Measurements from ENCODE around the gene AKAP13. TPM values are rescaled to one million over a fixed set of nuclear protein-coding genes. Genes with fewer than 3 reads are reported as not detected.

AKAP13 gene
- total RNA-seq, 3 donors from 2014 or later: 198 to 331 (median 259) TPM

DNA sequence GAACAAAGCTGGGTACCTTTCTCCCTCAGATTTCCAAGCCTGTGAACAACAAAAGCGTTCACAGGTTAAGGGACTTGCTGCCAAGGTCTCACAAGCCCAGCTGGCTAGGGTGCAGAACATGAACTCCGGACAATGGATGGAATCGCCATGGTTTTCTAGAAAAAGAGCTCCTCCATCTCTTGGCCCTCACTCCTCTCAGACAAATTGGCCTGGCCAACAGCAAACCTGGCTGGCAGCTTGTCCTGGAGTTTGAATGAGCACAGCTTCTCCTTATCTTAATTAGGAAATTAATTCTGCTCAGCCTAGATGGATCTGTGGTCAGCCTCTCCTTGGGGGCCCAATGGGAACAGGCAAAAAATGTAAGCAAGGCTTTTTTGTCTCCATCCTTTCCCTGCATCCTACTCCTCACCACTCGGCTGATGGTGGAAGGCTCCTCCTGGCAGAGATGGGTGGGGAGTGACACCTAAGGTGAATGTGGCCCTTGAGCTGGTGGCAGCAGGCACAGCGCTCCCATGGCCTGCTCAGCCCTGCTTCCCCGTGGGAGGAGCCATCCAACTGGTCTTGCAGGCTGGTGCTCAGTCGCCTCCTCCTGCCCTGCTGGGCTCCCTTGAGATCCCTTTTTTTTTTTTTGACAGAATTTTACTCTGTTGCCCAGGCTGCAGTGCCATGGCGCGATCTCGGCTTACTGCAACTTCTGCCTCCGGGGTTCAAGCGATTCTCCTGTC is 408.5 kb downstream of the AKAP13 start:
- TF ChIP-seq, protein P1, sequence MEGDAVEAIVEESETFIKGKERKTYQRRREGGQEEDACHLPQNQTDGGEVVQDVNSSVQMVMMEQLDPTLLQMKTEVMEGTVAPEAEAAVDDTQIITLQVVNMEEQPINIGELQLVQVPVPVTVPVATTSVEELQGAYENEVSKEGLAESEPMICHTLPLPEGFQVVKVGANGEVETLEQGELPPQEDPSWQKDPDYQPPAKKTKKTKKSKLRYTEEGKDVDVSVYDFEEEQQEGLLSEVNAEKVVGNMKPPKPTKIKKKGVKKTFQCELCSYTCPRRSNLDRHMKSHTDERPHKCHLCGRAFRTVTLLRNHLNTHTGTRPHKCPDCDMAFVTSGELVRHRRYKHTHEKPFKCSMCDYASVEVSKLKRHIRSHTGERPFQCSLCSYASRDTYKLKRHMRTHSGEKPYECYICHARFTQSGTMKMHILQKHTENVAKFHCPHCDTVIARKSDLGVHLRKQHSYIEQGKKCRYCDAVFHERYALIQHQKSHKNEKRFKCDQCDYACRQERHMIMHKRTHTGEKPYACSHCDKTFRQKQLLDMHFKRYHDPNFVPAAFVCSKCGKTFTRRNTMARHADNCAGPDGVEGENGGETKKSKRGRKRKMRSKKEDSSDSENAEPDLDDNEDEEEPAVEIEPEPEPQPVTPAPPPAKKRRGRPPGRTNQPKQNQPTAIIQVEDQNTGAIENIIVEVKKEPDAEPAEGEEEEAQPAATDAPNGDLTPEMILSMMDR (IDR thresholded peaks at IDR 0.05): no peak
- TF ChIP-seq POLR2AphosphoS5 (IDR thresholded peaks at IDR 0.05) (no peak), POLR2A (IDR thresholded peaks at IDR 0.05) (no peak)
- no peaks in the 10 kb centered on the region for H3K27me3 ChIP-seq
- H3K36me3 ChIP-seq: no peaks in the 10 kb centered on the region
- peak in 1 of 2 donors; percentile 64 for DNase-seq (ENCODE audit: low spot score in 2 of 2)
- peak overlapping the region; percentile 4 to 48 for H3K27ac ChIP-seq
- no peaks in the 10 kb centered on the region for H3K9me3 ChIP-seq
- peaks cover 6 to 27% of the 10 kb centered on the region in 2 donors for H3K4me1 ChIP-seq
- H3K4me3 ChIP-seq: no peak overlapping the region
- intact Hi-C loops (cut with DNase I; ENCODE audit: low total_unique reads): no loop called here

DNA sequence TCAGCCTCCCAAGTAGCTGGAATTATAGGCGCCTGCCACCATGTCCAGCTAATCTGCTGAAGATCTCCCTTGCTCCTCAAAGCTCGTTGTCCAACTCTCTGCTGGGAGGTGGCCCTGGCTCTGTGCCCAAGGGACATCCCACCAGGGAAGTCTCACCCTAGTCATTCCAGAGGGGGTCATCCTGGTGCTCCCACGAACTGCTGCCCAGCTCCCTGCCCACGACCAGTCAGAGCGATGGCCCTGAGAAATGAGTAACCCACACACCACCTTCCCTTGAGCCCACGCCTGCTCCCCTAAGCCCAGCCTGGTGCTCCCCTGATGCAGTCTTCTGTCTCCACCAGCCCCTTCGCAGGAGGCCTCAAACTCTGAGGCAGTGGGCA is 409.1 kb downstream of the AKAP13 start:
- Histone ChIP-seq H3K4me3 (no peak overlapping the region), H3K4me1 (peaks cover 6 to 27% of the 10 kb centered on the region in 2 donors), H3K27ac (peak overlapping the region in 1 of 2 donors; percentile 48), H3K27me3 (no peaks in the 10 kb centered on the region), H3K36me3 (no peaks in the 10 kb centered on the region), H3K9me3 (no peaks in the 10 kb centered on the region)
- intact Hi-C loops (cut with DNase I; ENCODE audit: low total_unique reads): no loop called here
- TF ChIP-seq POLR2AphosphoS5 (IDR thresholded peaks at IDR 0.05) (no peak), POLR2A (IDR thresholded peaks at IDR 0.05) (no peak)
- TF ChIP-seq, protein P1 (IDR thresholded peaks at IDR 0.05): no peak
- DNase-seq (ENCODE audit: low spot score in 2 of 2): no peak

DNA sequence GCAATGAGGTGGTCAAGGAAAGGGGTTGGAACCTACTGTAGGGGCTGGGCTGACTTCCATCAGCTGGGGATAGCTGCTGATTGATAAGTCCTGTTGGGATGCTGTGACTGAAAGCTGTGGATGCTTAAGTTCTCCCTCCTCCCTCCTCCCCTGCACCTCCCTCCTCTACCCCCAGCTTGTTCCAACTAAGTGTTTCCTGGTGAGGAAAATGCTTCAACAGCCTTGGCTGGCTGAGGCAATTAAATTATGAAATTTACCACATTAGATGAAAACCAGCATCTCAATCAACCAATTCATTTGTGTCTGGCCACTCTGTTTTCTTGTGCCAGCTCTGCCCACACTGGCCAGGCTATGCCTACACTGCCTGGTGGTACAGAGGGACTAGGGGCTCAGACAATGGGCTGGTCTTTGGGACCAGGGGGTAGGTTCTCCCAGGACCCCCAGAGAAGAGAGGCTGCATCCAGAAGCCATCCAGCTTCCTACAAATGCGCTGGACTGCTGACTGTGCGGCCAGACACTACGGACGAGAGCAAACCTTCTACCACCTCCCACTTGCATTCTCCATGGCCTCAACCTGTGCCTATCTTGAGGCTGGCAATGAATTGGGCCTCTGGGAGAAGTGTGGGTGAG is 411.8 kb downstream of the AKAP13 start:
- Histone ChIP-seq H3K36me3 (no peaks in the 10 kb centered on the region), H3K4me3 (peak overlapping the region in 1 of 3 donors; percentile 90), H3K9me3 (no peaks in the 10 kb centered on the region), H3K27me3 (no peaks in the 10 kb centered on the region), H3K27ac (no peak overlapping the region), H3K4me1 (peaks cover 2 to 11% of the 10 kb centered on the region in 2 donors)
- DNase-seq (ENCODE audit: low spot score in 2 of 2): no peak
- TF ChIP-seq POLR2A (IDR thresholded peaks at IDR 0.05) (no peak), POLR2AphosphoS5 (IDR thresholded peaks at IDR 0.05) (no peak)
- TF ChIP-seq, protein P1 (IDR thresholded peaks at IDR 0.05): no peak
- intact Hi-C loops (cut with DNase I; ENCODE audit: low total_unique reads): no loop called here

DNA sequence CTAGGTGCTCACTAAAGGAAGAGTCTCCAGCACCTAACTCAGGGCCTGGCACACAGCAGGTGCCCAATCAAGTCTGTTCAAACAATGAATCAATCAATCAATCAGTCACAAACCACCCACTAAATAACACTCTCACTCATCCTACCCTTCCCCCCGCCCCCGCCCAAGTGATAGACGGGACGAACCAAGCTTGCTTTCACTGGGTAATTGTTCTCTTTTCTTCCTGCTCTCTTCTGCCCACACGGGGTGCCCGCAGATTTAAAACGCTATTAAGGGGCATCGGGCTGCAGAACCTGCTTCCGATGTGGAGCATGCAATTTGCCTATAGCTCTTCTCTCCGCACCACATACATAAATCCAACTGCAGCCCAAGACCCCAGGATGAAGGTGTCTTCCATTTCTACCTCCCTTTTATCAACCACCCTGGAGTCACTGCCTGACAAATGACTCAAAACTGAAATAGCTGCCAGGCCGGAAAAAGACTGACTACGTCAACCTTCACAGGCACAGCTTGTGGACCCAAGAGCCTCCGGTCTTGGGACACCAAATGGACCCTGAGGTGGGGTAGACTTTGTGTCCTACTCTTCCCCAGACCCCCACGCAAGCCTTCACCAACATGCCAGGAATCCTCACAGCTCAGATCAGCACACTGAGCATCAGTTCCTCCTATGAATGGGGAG is 412.6 kb downstream of the AKAP13 start:
- peaks cover 2 to 11% of the 10 kb centered on the region in 2 donors for H3K4me1 ChIP-seq
- H3K27me3 ChIP-seq: no peaks in the 10 kb centered on the region
- peak overlapping the region; percentile 64 to 90 (median 80) for H3K4me3 ChIP-seq
- peak overlapping the region in 1 of 2 donors; percentile 75 for H3K27ac ChIP-seq
- H3K36me3 ChIP-seq: no peaks in the 10 kb centered on the region
- DNase-seq (ENCODE audit: low spot score in 2 of 2): no peak
- no peak for TF ChIP-seq POLR2AphosphoS5 (IDR thresholded peaks at IDR 0.05)
- no peak for TF ChIP-seq POLR2A (IDR thresholded peaks at IDR 0.05)
- TF ChIP-seq, protein P1 (IDR thresholded peaks at IDR 0.05): no peak
- intact Hi-C loops (cut with DNase I; ENCODE audit: low total_unique reads): no loop called here
- no peaks in the 10 kb centered on the region for H3K9me3 ChIP-seq

All from breast epithelium (tissue), 4 donors.